BJ (cell line): ENCODE results near the gene STARD7. TPM values are rescaled to one million over a fixed set of nuclear protein-coding genes. Genes with fewer than 3 reads are reported as not detected.
A peak's percentile ranks its signal among the peaks of the same experiment; 100 is the strongest.

Source experiments
- CTCF ChIA-PET: fragments of 350-600 bp; formaldehyde crosslinking; extraction: SDS; loops from one replicate; lab custom pipeline; 2021; ENCODE audit warnings: antibody characterized with exemption, inconsistent platforms; lab: Yijun Ruan, JAX
- POLR2A ChIA-PET: fragments of 300-600 bp; sonication (Branson Sonifier 250); formaldehyde crosslinking; extraction: SDS; loops from one replicate; lab custom pipeline; 2021; ENCODE audit warnings: antibody characterized with exemption; lab: Charles Lee
- DNase-seq: peaks from one replicate; pipeline ENCODE4 v3.0.0-alpha.2; 2011; ENCODE audit warnings: low read depth
- H3K27me3 ChIP-seq: 2 replicates; pipeline ENCODE4 v1.6.0; 2011; ENCODE audit warnings: low read length; ENCODE audit not compliant: control insufficient read depth, insufficient read depth
- H3K36me3 ChIP-seq: 2 replicates; pipeline ENCODE4 v1.5.1; 2011; ENCODE audit warnings: low read length; ENCODE audit not compliant: control insufficient read depth, insufficient read depth
- H3K4me3 ChIP-seq: 2 replicates; pipeline ENCODE4 v1.5.1; 2011; ENCODE audit warnings: low read depth, mild to moderate bottlenecking, control low read depth, low read length
- polyA plus RNA-seq: library from polyadenylated mRNA; depleted of rRNA; stranded (reverse); fragments of >200 nt; gene quantifications from 2 replicates; pipeline ENCODE4 v1.2.3, GENCODE V29; 2011
- TF ChIP-seq, protein P1 (sequence below): IDR thresholded peaks from 2 replicates; pipeline ENCODE4 v1.5.1; 2011; ENCODE audit warnings: low read depth, mild to moderate bottlenecking, control low read depth, inconsistent platforms, low read length, moderate library complexity; ENCODE audit not compliant: insufficient read depth

Gene STARD7
- polyA plus RNA-seq, 1 experiment: 56.1 TPM

DNA sequence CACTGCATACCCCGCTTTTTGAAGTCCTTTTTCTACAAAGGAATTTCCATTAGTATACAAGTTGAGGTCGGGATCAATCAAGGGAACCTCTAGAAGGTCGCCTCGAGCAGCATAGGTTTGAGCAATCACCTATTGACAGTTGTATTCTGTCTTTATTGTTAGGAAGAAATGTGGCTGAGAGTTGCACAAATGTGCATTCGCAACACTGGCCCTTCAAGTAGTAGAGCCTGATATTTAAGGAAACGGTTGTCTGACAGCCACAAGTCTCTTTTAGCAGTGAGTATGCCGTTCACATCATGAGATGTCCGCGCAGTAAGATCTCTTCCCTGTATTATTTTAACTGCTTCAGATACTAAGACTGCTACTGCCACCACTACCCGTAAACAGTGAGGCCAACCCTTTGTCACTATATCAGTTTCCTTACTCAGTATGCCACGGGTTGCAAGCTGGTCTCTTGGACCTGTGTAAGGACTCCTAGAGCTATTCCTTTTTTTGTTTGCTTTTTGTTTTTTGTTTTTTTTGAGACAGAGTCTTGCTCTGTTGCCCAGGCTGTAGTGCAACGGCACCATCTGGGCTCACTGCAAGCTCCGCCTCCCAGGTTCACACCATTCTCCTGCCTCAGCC lies 10.0 kb upstream of the STARD7 start:
- Histone ChIP-seq H3K4me3 (no peak overlapping the region), H3K36me3 (no peaks in the 10 kb centered on the region), H3K27me3 (no peaks in the 10 kb centered on the region)
- DNase-seq: no peak
- POLR2A ChIA-PET: no interaction called here
- TF ChIP-seq, protein P1, sequence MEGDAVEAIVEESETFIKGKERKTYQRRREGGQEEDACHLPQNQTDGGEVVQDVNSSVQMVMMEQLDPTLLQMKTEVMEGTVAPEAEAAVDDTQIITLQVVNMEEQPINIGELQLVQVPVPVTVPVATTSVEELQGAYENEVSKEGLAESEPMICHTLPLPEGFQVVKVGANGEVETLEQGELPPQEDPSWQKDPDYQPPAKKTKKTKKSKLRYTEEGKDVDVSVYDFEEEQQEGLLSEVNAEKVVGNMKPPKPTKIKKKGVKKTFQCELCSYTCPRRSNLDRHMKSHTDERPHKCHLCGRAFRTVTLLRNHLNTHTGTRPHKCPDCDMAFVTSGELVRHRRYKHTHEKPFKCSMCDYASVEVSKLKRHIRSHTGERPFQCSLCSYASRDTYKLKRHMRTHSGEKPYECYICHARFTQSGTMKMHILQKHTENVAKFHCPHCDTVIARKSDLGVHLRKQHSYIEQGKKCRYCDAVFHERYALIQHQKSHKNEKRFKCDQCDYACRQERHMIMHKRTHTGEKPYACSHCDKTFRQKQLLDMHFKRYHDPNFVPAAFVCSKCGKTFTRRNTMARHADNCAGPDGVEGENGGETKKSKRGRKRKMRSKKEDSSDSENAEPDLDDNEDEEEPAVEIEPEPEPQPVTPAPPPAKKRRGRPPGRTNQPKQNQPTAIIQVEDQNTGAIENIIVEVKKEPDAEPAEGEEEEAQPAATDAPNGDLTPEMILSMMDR: no peak
- CTCF ChIA-PET: no interaction called here

DNA sequence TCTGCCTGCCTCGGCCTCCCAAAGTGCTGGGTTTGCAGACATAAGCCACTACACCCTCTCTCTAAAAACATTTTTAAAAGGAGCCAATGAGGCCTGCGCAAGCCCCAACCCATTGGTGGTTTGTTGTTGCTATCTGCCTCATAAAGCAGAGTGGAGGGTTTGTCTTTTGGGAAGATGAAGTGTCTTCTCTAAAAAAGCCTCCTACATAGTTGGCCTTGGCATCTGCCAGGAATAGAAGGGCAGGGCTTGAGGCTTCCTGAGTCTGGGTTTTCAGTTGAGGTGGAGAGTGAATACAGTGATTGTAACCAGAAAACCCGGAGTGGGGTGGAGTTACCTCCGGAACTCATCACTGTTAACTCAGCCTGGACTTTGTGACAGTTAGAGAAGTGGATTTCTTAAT lies 5.9 kb upstream of the STARD7 start:
- ChIA-PET POLR2A (no interaction called here), CTCF (no interaction called here)
- H3K4me3 ChIP-seq: no peak overlapping the region
- TF ChIP-seq, protein P1: no peak
- no peak for DNase-seq
- no peaks in the 10 kb centered on the region for H3K27me3 ChIP-seq
- H3K36me3 ChIP-seq: no peaks in the 10 kb centered on the region

DNA sequence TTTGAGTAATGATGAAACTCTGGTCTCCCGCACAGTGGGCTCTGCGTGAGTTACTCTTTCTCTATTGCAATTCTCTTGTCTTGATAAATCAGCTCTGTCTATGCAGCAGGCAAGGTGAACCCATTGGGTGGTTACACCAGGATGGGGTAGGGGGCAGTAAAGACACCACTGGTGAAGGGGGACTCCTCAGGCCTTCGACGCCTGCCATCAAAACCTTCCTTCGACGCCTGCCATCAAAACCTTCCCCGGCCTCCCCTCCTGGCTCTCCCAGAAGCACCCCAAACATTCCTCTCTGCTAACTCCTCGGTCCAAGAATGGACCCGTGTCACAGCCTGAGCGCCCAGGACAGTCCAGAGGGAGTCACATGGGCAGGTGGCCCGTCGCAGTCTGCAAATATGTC lies 4.8 kb upstream of the STARD7 start:
- no peak for DNase-seq
- CTCF ChIA-PET: no interaction called here
- TF ChIP-seq, protein P1: no peak
- H3K4me3 ChIP-seq: no peak overlapping the region
- no peaks in the 10 kb centered on the region for H3K27me3 ChIP-seq
- POLR2A ChIA-PET: no interaction called here
- H3K36me3 ChIP-seq: no peaks in the 10 kb centered on the region

DNA sequence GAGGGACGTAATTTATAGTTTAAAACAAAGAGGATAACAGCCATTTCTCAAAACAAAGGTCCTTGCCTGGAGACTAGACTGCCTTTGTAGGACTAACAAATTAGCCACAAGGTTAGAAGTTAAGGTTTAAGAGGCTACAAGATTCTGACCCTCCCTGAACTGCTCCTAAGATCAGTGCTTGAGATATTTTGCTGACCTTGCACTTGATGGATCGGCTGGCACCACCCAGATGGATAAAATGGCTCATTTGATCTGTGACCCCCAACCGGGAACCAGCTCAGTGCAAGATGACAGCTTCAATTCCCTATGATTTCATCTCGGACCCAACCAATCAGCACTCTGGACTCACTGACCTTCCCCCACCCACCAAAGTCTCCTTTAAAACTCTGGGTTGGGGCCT lies 3.7 kb upstream of the STARD7 start:
- Histone ChIP-seq H3K4me3 (no peak overlapping the region), H3K36me3 (no peaks in the 10 kb centered on the region), H3K27me3 (no peaks in the 10 kb centered on the region)
- POLR2A ChIA-PET: no interaction called here
- TF ChIP-seq, protein P1: no peak
- DNase-seq: no peak
- CTCF ChIA-PET: no interaction called here

DNA sequence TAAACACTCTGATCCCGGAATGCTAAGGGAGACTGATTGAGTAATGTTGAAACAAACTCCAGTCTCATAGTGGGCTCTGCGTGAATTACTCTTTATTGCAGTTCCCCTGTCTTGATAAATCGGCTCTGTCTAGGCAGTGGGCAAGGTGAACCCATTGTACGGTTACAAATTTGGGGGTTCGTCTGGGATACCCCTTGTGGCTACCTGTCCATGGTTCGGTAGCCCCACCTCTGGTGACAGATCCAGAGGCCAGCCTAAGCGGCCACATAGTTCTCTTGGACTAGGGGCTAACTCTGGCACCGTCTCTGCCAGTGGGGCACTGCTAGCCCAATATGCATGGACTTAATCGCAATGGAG lies 1.1 kb upstream of the STARD7 start:
- no peaks in the 10 kb centered on the region for H3K27me3 ChIP-seq
- TF ChIP-seq, protein P1: no peak
- no peak for DNase-seq
- ChIA-PET CTCF (interaction anchor here (1.3 to 1.9 kb wide), 4 partner anchors 45 to 92 kb away, joined by 3 to 4 read pairs (median 3); partner anchors contain the start of gene DUSP2), POLR2A (no interaction called here)
- peak overlapping the region; percentile 96 for H3K4me3 ChIP-seq
- H3K36me3 ChIP-seq: no peaks in the 10 kb centered on the region
